HG02981 (cell line): Measurements from ENCODE around the gene FSIP1.
A peak's percentile ranks its signal among the peaks of the same experiment; 100 is the strongest.
"Not testable (repeated sequence)": the region's sequence is repeated elsewhere in the genome, so short reads cannot be mapped to it uniquely, and the experiment has no call there.

Experiments used
- ATAC-seq: cut with Tn5 transposase; IDR thresholded peaks from one replicate; pipeline ENCODE4 v1.9.1; 2021; ENCODE audit warnings: mild to moderate bottlenecking, moderate library complexity; ENCODE audit not compliant: unreplicated experiment

The FSIP1 gene

DNA sequence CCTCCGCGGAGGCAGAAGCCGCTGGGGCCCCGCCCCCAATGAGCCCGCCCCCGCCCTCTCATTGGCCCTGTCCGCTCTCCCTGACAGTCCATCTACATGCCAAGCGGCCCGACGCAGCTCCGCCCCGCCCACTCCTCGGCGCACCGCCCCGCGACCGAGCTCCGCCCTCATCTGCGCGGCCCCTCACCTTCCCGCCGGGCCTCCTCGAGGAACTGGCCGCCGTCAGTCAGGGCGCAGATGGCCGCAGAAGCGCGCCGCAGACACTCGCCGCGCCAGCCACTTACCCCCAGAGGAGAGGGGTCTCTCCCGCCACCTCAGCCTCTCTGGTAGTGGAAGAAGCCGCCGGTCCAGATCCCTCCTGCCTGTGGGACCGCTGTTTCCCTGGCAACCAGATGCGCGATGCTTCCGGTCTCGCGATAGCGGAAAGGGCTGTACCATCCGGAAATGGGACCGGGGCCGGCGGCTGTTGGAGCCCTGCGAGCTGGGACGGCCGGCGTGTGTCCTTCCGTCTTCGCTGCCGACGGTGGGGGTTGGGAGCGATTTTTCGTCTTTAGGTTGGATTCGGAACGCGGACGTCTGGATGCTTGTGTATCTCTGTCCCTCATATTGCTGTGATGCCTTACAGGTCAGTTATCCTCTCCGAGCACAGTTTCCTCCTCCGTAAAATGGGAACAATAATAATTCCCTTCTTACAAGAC is at the start of gene FSIP1:
Gene FSIP1, minus strand, starts transcription at position 401 of the 698 bp plus-strand sequence. CDS start 6,317 bp downstream, outside the sequence.
- ATAC-seq, result peak; percentile 97

DNA sequence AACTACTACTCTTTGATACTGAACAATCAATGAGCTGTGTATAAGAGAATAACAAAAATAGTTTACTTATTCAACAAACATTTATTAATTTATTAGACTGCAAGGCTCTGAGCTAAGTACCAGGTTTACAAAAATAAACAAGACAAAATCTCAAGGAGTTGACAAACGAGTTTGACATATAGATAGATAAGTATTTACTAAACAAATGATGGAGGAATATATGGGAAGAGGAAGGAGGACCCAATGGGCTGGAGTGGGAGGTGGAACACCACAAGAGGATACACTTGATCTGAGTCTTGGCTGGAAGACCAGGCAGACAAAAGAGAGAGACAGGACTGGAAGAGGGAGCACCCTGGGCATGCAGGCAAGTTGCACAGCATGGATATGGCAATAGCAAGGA is 47.5 kb upstream of the FSIP1 start:
- ATAC-seq, result no peak

DNA sequence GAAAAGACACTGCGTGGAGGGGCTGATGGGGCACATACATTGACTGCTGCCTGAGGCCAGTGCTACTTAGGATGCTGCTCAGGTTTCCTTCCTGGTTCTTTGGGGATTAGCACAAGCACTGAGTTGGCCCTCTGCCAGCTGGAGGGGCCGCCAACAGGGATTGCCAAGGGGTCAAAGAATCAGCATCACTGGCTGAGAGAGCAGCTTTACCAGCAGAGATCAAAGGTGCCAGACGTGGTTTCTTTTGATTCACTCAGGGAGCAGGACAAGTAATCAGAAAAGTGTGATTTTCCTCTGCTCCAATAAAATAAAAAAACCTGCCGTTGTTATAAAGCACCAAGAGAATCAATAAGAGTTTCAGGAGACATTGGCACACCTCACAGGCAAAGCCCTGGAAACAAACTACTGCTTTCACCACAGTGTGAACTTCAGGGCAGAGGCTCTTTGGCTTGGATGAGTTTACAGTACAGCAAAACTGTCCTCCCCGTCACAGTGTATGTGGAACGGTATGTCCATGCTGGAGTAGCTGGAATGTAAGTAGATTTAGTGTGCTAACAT is 45.8 kb upstream of the FSIP1 start:
- ATAC-seq, result no peak

DNA sequence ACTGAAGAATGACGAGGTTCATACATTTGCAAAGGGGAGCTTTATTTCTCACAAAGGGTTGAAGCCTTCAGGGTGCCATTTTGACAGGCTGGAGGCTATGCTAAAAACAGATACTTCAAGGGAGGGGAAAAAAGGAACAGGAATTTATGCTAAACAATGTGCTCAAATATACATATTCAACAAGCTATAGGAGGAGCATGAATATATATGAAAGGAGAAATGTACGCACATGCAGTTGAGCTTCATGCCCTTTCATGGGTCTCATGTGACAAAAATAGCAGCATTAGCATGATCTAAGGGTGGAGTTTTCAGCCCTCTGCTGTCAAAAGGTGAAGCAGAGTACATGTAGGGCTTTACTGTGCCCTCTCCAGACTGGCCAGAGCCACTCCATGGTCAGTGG is 44.3 kb upstream of the FSIP1 start:
- ATAC-seq, result no peak

DNA sequence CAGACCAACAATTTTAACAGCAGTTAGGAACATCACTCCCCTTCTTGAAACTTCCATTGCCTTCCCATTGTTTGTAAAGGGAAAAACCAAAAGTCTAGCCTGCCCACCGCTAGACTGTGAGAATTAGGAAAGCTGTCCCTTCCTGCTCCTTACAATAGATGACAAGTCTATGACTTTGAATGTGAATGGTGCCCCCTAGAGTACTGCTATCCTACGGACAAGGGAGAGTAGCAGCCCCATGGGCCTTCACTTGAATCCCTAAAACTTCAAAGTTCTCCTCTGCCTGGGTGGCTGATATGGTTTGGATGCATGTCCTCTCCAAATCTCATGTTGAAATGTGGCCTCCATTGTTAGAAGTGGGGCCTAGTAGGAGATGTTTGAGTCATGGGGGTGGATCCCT is 41.0 kb upstream of the FSIP1 start:
- no peak for ATAC-seq

DNA sequence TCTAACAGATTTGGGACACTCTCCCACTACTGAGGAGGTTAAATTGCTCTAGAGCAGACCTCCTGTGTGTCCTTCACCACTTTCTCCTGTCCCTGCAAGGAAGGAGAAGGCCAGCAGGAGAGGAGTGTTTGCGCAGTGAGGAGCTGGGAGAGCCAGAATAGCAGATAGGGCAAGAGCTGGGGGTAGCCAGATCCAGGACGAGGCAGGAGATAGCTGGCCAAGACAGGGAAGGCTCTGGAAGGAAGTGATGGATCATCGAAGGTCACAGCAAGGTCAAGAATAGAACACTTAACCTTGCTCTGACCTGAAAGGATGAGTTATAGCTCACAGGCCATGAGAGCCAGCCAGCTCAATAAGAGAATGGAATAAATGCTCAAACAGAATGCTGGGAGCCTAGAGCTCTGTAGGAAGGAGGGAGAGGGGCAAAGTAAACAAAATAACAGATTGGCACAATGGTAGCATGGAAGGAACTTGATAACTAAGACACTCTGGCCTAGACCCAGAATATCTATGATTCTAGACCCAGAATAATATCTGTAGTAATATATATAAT is 37.5 kb upstream of the FSIP1 start:
- ATAC-seq, result no peak

DNA sequence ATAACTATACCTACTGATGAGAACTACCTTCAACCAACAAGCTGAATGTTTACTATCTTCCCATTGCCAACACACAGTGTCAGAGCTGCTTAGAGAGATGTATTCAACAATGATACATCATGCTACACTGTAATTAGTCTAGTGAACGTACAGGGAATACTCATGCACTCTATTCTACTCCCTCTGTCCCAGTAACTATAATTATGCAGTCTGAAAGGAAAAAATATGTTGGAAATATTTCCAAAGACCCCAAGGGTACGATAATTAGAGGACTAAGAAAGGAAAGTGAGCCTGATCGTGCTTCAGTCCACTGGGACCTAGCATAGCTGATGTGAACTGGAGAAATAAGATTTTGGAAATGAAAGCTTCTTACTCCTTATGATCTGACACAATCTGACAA is 36.9 kb upstream of the FSIP1 start:
- ATAC-seq, result no peak

DNA sequence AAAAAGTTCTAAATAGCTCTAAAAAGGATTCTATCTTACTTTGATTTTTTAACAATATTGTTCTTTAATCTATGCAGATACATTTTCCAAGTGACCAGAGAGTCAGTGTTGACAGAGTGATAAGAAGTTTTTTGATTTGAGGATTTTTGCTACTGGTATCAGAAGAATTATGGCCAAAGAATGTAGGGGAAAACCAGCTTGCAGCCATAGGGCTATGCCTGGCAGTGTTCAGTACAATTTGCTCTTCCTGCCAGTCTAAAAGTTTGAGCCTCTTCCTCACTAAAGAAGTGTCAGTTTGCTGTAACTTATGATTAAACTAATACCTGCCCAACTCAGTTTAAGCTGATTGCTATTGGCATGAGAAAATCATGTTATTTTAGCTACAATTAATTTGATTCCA is 35.3 kb upstream of the FSIP1 start:
- no peak for ATAC-seq

DNA sequence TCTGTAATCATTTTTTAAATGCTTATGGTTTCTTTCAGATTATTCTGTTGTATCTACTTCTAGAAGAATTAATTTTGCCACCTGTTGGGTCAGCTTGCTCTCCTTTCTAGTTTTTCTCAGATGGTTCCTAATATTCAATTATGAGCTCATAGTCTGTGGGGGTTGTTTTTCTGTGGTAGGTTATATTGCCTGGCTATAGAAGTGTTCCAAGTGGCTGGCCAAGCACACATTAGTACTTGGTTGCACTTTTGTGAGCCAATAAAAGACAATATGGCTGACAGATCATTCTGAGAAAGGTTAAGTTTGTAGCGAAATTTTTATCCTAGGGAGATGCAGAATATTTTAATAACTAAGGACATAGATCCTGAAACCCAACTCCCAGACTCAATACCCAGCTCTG is 31.8 kb upstream of the FSIP1 start:
- no peak for ATAC-seq

DNA sequence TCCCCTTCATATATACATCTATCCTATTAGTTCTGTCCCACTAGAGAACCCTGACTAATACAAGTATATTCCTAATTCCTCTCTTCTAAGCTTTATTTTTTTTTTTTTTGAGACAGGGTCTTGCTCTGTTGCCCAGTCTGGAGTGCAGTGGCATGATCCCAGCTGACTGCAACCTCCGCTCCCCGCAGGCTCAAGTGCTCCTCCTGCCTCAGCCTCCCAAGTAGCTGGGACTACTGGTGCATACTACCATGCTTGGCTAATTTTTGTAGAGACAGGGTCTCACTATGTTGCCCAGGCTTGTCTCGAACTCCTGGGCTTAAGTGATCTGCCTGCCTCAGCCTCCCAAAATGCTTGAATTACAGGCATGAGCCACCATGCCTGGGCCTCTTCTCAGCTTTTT is 30.0 kb upstream of the FSIP1 start:
- not testable (repeated sequence) for ATAC-seq

DNA sequence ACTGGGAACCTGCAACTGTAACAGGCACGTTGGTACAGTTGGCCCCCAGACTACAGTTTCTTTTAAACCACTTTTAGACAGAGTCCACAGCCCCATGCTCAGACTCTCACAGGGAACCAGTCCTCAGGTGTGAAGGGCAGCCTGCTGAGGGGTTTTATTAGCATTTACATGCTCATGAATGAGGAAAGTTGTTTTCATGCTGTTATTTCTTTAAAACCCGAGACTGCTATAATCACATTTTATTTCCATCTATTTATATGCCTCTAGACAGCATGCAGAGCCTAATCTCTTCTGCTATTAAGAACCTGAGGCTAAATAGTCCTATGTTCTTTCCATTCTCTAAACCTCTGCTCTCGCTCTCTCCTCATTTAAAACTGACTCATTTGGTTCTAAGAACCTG is 26.3 kb upstream of the FSIP1 start:
- ATAC-seq, result no peak

DNA sequence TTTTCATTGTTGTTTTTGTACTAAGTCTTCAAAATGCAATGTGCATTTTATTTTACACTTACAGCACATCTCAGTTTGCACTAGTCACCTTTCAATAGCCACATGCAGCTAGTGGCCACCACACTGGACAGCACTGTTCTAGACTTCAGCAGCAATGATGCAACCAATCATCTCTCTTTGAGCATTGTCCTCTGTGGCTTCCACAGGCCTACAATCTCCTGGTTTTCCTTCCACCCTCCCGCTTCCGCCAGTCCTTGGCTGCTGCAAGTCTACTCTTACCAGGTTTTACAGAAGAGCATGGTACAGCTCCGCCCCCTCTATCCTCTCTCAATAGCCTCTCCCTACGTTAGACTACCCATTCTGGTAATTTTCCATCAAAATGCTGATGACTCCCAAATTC is 25.1 kb upstream of the FSIP1 start:
- no peak for ATAC-seq

DNA sequence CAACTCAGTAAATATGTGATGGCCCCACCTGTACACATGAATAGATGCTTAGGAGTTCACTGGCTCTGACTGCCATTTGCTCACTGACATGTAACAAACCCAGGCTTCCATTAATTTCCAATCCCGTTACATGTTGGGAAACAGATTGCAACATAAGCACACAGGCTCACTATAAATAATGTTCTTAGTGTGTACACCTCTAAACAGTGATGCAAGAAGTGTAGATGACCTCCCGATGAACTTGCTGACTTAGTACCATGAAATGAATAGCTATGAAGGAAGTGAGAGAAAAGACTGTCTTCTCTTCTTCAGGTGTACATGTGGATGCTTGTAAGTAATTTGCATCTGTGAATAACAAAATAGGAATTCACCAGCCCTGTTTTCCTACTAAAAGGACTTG is 21.4 kb upstream of the FSIP1 start:
- ATAC-seq, result no peak

DNA sequence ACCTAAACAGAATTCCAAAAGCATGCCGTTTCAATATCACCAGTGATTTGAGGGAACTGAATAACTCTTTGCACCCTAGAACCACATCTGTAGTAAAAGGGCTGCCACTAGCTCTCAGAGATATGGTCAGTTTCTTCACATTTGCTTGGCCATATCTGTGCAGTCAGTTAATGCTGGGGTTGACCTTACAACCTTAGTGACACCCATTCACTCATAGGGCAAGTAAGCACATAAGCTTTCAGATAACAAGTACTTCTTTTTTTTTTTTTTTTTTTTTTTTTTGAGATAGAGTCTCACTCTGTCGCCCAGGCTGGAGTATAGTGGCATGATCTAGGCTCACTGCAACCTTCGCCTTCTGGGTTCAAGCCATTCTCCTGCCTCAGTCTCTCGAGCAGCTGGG is 20.4 kb upstream of the FSIP1 start:
- ATAC-seq, result no peak

DNA sequence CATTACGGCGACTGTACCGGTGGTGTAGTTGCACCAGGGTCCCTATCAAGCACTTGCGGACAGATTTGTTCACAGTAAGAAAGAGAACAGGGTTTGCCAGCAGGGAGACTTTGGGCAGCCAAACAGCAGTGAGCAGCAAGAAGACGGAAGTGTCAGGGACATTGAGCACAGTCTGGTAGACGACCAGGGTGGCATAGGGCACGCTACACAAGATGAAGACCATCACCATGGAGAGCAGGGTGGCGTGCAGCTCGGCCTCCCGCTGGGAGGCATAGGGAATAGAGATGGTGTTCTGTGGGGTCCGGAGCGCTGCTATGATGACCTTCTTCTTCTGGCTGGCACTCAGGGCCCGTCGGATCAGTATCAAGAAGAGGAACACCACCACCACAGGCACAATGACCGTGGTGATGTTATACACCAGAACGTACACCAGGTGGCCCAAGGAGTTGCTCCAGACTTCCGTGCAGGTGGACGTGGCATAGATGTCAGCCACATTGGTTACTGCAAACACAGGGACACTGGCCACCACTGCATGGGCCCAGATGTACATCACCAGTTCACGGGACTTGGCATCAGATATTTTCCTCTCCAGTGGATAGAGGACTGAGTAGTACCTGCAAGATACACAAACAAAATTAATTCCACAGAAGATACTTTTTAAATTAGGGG is 19.1 kb upstream of the FSIP1 start:
- ATAC-seq, result no peak

DNA sequence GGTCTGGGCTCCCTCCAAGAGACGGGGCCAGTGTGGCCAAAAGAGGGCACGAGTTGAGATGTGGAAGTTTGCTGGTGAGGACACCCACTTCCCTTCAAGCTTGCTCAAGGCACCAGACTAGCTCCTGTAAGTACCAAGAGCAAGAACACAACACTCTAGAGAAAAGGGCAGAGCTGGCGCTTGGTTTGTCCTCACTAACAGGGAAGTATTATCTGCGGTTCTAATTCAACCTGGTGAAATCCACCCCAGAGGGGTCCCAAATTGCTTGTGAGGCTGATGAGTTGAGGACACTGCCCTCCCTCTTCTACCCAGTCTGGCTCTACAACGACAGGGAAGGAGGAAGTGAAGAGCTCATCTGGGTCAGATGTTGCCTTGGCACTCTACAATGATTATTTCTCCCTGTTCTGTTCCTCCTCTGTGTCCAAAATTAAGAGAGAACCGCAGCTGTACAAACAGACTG is 16.9 kb upstream of the FSIP1 start:
- ATAC-seq, result no peak

DNA sequence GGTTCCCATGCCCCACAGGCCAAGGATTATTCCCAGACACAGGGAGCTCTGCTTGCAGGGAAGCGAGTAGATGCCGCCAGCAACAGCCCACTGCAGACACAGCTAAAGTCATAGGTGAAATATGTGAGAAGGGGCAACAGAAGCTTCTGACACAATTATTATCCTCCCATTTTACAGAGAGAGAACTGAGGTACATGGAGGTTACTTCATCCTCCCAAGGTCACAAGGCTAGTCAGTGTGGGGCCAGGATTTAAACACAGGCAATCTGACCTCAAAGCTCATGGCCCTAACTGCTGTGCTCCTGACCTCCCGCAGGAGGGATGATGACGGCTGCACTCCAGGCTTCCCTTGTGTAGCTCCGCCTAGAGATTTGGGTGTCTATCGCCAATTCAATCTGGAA is 15.7 kb upstream of the FSIP1 start:
- no peak for ATAC-seq

DNA sequence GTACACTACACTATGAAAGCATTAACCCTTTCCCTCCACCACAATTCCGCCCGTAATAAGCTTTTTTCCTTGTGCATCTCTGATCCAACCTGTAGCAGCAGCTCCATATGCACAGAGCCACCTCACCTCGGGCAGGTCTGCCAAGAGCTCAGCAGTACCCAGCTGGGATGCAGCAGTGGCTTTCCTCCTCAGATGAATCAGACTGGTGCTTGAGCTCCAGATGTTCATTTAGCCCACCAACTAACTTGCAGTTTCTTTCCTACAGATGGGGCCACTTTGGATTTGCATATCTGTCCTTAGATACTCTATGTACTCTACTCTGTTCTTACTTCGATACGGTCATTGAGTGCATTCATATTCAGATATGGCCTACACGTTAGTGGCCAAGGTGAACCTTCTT is 14.8 kb upstream of the FSIP1 start:
- ATAC-seq, result no peak

DNA sequence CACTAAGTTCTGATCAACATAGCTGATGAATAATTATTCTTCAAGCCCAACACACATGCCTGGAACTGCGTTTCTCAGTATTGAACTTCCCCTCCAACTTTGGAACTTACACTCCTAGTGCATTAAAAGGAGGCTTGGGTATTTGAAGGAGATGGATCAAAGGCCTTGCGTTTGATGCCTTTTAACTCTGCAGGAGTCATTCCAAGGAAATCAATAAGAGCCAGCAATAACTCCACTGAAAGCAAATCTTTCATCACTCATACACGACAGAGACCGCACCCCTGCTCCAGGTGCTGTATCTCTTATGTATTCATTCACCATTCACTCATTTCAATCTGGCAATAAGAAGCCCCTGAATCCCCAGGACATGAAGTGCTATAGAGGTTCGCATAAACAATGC is 14.0 kb upstream of the FSIP1 start:
- no peak for ATAC-seq

DNA sequence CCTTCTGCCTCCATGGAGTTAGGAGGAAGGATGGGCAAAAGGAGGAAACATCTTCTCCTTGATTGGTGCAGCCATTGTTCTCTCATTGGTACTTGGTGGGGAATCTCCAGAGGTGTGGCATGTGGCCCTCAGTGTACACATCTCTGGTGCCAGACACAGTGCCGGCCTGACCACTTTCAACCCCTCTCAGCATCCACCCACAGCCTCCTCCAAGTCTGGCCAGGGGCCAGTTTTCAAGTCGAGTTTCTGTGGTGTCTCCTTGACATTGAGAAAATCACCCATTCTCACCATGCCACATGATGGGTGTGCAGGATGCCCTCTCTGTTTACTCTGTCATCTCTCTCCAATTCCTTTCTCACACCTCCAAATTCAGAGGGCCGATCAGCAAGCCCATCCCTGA is 12.8 kb upstream of the FSIP1 start:
- no peak for ATAC-seq

DNA sequence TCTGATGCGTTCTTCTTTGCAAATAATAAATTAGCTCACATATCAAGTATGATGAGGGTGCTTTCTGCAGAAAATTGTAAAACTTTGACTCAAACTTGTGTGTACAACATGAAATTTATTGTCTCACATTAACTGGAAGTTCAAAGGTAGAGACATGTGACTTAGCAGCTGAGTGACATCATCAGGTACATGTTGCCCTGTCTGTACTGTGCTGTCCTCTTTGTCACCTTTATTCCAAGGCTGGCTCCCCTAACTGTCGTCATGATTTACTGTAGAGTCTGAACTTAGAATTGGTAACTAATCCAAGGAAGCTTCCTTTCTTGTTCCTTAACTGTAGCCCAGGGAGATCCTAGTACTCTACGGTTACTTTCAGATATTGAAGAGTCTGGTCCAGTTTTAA is 12.3 kb upstream of the FSIP1 start:
- no peak for ATAC-seq

DNA sequence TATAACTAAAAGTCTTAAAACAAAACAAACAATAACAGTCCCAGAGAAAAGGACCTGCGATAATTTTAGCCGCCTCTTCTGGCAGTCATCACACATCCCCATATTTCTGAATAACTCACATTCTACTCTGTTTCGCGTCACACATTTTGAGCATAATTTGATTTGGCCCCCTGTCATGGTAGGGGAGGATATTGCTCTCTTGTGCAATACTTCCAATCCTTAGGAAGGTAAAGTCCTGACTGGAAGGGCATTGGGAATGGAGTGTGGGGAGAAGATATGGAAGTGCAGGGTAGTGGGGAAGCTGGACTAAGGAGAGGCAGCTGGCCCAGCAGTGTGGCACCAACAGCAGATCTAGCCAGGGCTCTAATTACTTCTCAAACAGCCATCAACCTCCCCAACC is 11.3 kb upstream of the FSIP1 start:
- no peak for ATAC-seq
